LNCAP (cell line): Measurements from ENCODE around the gene FUT8.

Experiments used
- CTCF ChIP-seq: fragments of 450-650 bp; IDR thresholded peaks from 2 replicates; pipeline ENCODE4 v1.5.1; 2017; ENCODE audit warnings: mild to moderate bottlenecking

The FUT8 gene

GRCh38 chr14:65431245-65431644 is 18.7 kb downstream of the FUT8 start:
- no peak for TF ChIP-seq CTCF

GRCh38 chr14:65431951-65432350 is 19.4 kb downstream of the FUT8 start:
- TF ChIP-seq CTCF = no peak

- no peak for TF ChIP-seq CTCF
Measured at GRCh38 chr14:65432361-65432948, 19.9 kb downstream of the FUT8 start.

- TF ChIP-seq CTCF = no peak
Measured at GRCh38 chr14:65433157-65433556, 20.6 kb downstream of the FUT8 start.

GRCh38 chr14:65433646-65434045 is 21.1 kb downstream of the FUT8 start:
- no peak for TF ChIP-seq CTCF

- no peak for TF ChIP-seq CTCF
Measured at GRCh38 chr14:65434216-65434850, 21.8 kb downstream of the FUT8 start.

- no peak for TF ChIP-seq CTCF
Measured at GRCh38 chr14:65438266-65438933, 25.9 kb downstream of the FUT8 start.
